Tibial nerve (tissue), 4 donors: ENCODE results near the gene DYNC1H1.

ENCODE experiments used
- CTCF ChIP-seq, 5 experiments: fragments of 200-600 bp in 3 of 5; fragments of 450-650 bp in 2 of 5; sonication (generic) in 3 of 5; IDR thresholded peaks; one replicate each; pipeline ENCODE4 v1.5.1; 2016 to 2019; ENCODE audit warnings: antibody characterized with exemption in 5 of 5, mild to moderate bottlenecking in 3 of 5, moderate library complexity in 2 of 5
- EP300 ChIP-seq, 2 donors: sonication (generic); formaldehyde crosslinking; IDR thresholded peaks; one replicate each; pipeline ENCODE4 v1.6.1; 2017; ENCODE audit warnings: antibody characterized with exemption in 2 of 2, mild to moderate bottlenecking in 1 of 2
- POLR2A ChIP-seq, 2 donors: fragments of 450-650 bp; IDR thresholded peaks; one replicate each; pipeline ENCODE4 v1.6.1; 2017; ENCODE audit warnings: antibody characterized with exemption in 2 of 2, mild to moderate bottlenecking in 2 of 2, moderate library complexity in 2 of 2

- TF ChIP-seq CTCF (IDR thresholded peaks at IDR 0.05) (no peak), POLR2A (IDR thresholded peaks at IDR 0.05) (no peak), EP300 (IDR thresholded peaks at IDR 0.05) (no peak)
Measured at GRCh38 chr14:101979666-101980065, 15.3 kb downstream of the DYNC1H1 start.
